OCI-LY1 (cell line): ENCODE measurements around the gene GZF1.
A peak's percentile ranks its signal among the peaks of the same experiment; 100 is the strongest.

Source experiments
- H2AFZ ChIP-seq: fragments of 200-600 bp; sonication (generic), shearing (Covaris generic); 2 replicates; pipeline ENCODE4 v1.6.0; 2014; ENCODE audit warnings: antibody characterized with exemption, mild to moderate bottlenecking, low read length
- H3F3A ChIP-seq: fragments of 200-600 bp; sonication (generic), shearing (Covaris generic); 2 replicates; pipeline ENCODE4 v1.6.0; 2014; ENCODE audit warnings: mild to moderate bottlenecking, antibody characterized with exemption, low read length, moderate library complexity; ENCODE audit not compliant: insufficient read depth
- H3K27ac ChIP-seq: fragments of 200-600 bp; sonication (generic); 2 replicates; pipeline ENCODE4 v1.5.1; 2014; ENCODE audit warnings: low read length, mixed run types, mild to moderate bottlenecking, low read depth; ENCODE audit not compliant: poor library complexity, severe bottlenecking
- H3K27me3 ChIP-seq: fragments of 200-600 bp; sonication (generic); 2 replicates; pipeline ENCODE4 v1.6.0; 2014; ENCODE audit warnings: antibody characterized with exemption, mild to moderate bottlenecking, low read length, moderate library complexity; ENCODE audit not compliant: insufficient read depth
- H3K36me3 ChIP-seq: fragments of 200-600 bp; sonication (generic); 2 replicates; pipeline ENCODE4 v1.6.1; 2014; ENCODE audit warnings: mild to moderate bottlenecking, antibody characterized with exemption, low read length, moderate library complexity, mixed read lengths; ENCODE audit not compliant: insufficient read depth
- H3K4me1 ChIP-seq: fragments of 200-600 bp; sonication (generic); 2 replicates; pipeline ENCODE4 v1.5.1; 2014; ENCODE audit warnings: mild to moderate bottlenecking, low read length, moderate library complexity; ENCODE audit not compliant: insufficient read depth, severe bottlenecking
- H3K4me2 ChIP-seq: fragments of 200-600 bp; sonication (generic), shearing (Covaris generic); 2 replicates; pipeline ENCODE4 v1.6.1; 2014; ENCODE audit warnings: low read length
- H3K4me3 ChIP-seq: fragments of 200-600 bp; sonication (generic); 2 replicates; pipeline ENCODE4 v1.5.1; 2014; ENCODE audit warnings: low read length, low read depth, mild to moderate bottlenecking, mixed read lengths; ENCODE audit not compliant: poor library complexity, severe bottlenecking
- H3K79me2 ChIP-seq: fragments of 200-600 bp; shearing (Covaris generic); 2 replicates; pipeline ENCODE4 v1.6.1; 2016; ENCODE audit warnings: mixed run types, low read length, mixed read lengths; ENCODE audit not compliant: insufficient read depth
- H3K9ac ChIP-seq: fragments of 200-600 bp; sonication (generic), shearing (Covaris generic); 2 replicates; pipeline ENCODE4 v1.6.1; 2014; ENCODE audit warnings: mild to moderate bottlenecking, low read length, mixed read lengths
- H3K9me2 ChIP-seq: fragments of 200-600 bp; sonication (generic), shearing (Covaris generic); 2 replicates; pipeline ENCODE4 v1.6.1; 2014; ENCODE audit warnings: low read depth, mild to moderate bottlenecking, low read length, mixed read lengths
- H3K9me3 ChIP-seq: fragments of 200-600 bp; shearing (Covaris generic); 2 replicates; pipeline ENCODE4 v1.6.1; 2014; ENCODE audit warnings: low read length, mixed read lengths
- H4K20me1 ChIP-seq: fragments of 200-600 bp; sonication (generic), shearing (Covaris generic); 2 replicates; pipeline ENCODE4 v1.6.0; 2016; ENCODE audit warnings: mild to moderate bottlenecking, low read length; ENCODE audit not compliant: insufficient read depth
- CTCF ChIP-seq: fragments of 200-600 bp; sonication (generic), shearing (Covaris generic); IDR thresholded peaks from 2 replicates; pipeline ENCODE4 v1.5.1; 2017; ENCODE audit warnings: mild to moderate bottlenecking, antibody characterized with exemption, low read length, moderate library complexity, mixed read lengths
- EZH2 ChIP-seq: fragments of 200-600 bp; sonication (generic), shearing (Covaris generic); IDR thresholded peaks from 2 replicates; pipeline ENCODE4 v1.8.0; 2017; ENCODE audit warnings: borderline replicate concordance, mixed run types, mild to moderate bottlenecking, antibody characterized with exemption, low read length, moderate library complexity, mixed read lengths

The GZF1 gene

GRCh38 chr20:23349338-23350195 is 12.4 kb upstream of the GZF1 start:
- Histone ChIP-seq H2AFZ (no peak overlapping the region), H3K4me2 (peak overlapping the region; percentile 82), H3K9me3 (no peaks in the 10 kb centered on the region), H3K27me3 (no peaks in the 10 kb centered on the region), H4K20me1 (no peaks in the 10 kb centered on the region), H3K27ac (peak overlapping the region; percentile 84), H3K36me3 (peaks cover 12% of the 10 kb centered on the region), H3K4me3 (peak overlapping the region; percentile 93), H3K4me1 (peaks cover 23% of the 10 kb centered on the region), H3F3A (no peaks in the 10 kb centered on the region), H3K9me2 (no peaks in the 10 kb centered on the region), H3K79me2 (peaks cover 23% of the 10 kb centered on the region), H3K9ac (peak overlapping the region; percentile 99)
- TF ChIP-seq CTCF (peak; percentile 64), EZH2 (no peak)

GRCh38 chr20:23350196-23350903 is 11.6 kb upstream of the GZF1 start, which contains the start of gene NXT1:
Gene NXT1 (plus strand): TSS chr20:23350791. CDS start chr20:23354042, 3,251 bp downstream.
- Histone ChIP-seq H3K4me3 (peak within 1 kb of the TSS; percentile 93), H3K9me3 (no peaks in the 10 kb centered on the region), H3F3A (no peaks in the 10 kb centered on the region), H3K4me2 (peak within 1 kb of the TSS; percentile 82), H3K27ac (peak within 1 kb of the TSS; percentile 84), H4K20me1 (no peaks in the 10 kb centered on the region), H3K9ac (peak within 1 kb of the TSS; percentile 99), H3K27me3 (no peaks in the 10 kb centered on the region), H3K4me1 (peaks cover 23% of the 10 kb centered on the region), H3K36me3 (peaks cover 20% of the 10 kb centered on the region), H2AFZ (no peak within 1 kb of the TSS), H3K9me2 (no peaks in the 10 kb centered on the region), H3K79me2 (peaks cover 23% of the 10 kb centered on the region)
- TF ChIP-seq EZH2 (no peak), CTCF (no peak)

- Histone ChIP-seq H3K27ac (peak overlapping the region; percentile 84), H4K20me1 (no peaks in the 10 kb centered on the region), H3K27me3 (no peaks in the 10 kb centered on the region), H3K36me3 (peaks cover 28% of the 10 kb centered on the region), H3K9me3 (no peaks in the 10 kb centered on the region), H3K9me2 (no peaks in the 10 kb centered on the region), H3K9ac (peak overlapping the region; percentile 99), H3K79me2 (peaks cover 23% of the 10 kb centered on the region), H3K4me1 (peaks cover 23% of the 10 kb centered on the region), H3F3A (no peaks in the 10 kb centered on the region), H3K4me2 (peak overlapping the region; percentile 82), H2AFZ (no peak overlapping the region), H3K4me3 (peak overlapping the region; percentile 93)
- TF ChIP-seq CTCF, result no peak
- no peak for TF ChIP-seq EZH2
Observed at GRCh38 chr20:23350904-23351838, 10.8 kb upstream of the GZF1 start.
